B cell (primary cell): Measurements from ENCODE around the gene FOXP4. TPM values are rescaled to one million over a fixed set of nuclear protein-coding genes. Genes with fewer than 3 reads are reported as not detected.

ENCODE experiments used
- ATAC-seq: fragments of 200-7000 bp; cut with Tn5 transposase; one replicate; pipeline ENCODE4 v1.10.0; 2021; ENCODE audit warnings: low read depth, mild to moderate bottlenecking, moderate number of reproducible peaks, moderate library complexity
- CTCF ChIA-PET: fragments of 350-600 bp; sonication (Branson Sonifier 250); formaldehyde crosslinking; loops from one replicate; lab custom pipeline; 2021; ENCODE audit warnings: antibody characterized with exemption, inconsistent platforms; lab: Charles Lee
- POLR2A ChIA-PET: fragments of 350-600 bp; sonication (Branson Sonifier 250); formaldehyde crosslinking; loops from one replicate; lab custom pipeline; 2021; ENCODE audit warnings: antibody characterized with exemption; lab: Charles Lee
- DNase-seq: peaks from one replicate; pipeline ENCODE4 v3.0.0; 2013
- H2AFZ ChIP-seq: 2 replicates; pipeline ENCODE4 v1.6.1; 2012; ENCODE audit warnings: mild to moderate bottlenecking, low read depth, low read length; ENCODE audit not compliant: insufficient read depth, poor library complexity, severe bottlenecking
- H3K27ac ChIP-seq, 2 donors: 1 replicate in 1 of 2; 2 replicates in 1 of 2; pipeline ENCODE4 v1.5.1; 2012 to 2013; ENCODE audit warnings: low read length in 2 of 2, mild to moderate bottlenecking in 2 of 2, moderate library complexity in 1 of 2
- H3K27me3 ChIP-seq, 4 experiments: fragments of 200-600 bp in 1 of 4; sonication (generic) in 1 of 4; replicated peaks in 1 of 4; 1 replicate in 2 of 4; 2 replicates in 2 of 4; pipeline versions ENCODE4 v1.6.1 to v1.7.0; 2013 to 2016; ENCODE audit warnings: low read length in 3 of 4, mild to moderate bottlenecking in 2 of 4, mixed read lengths in 1 of 4, moderate library complexity in 1 of 4; ENCODE audit not compliant: insufficient read depth in 4 of 4, control insufficient read depth in 3 of 4; ENCODE audit errors: control extremely low read depth in 1 of 4
- H3K36me3 ChIP-seq, 2 experiments: replicated peaks in 1 of 2; 1 replicate in 1 of 2; 2 replicates in 1 of 2; pipeline versions ENCODE4 v1.6.1 to v1.7.1; 2013; ENCODE audit warnings: low read length in 1 of 2; ENCODE audit not compliant: insufficient read depth in 2 of 2, control insufficient read depth in 1 of 2; ENCODE audit errors: control extremely low read depth in 1 of 2, extremely low read depth in 1 of 2
- H3K4me1 ChIP-seq, 2 donors: fragments of 200-600 bp in 1 of 2; sonication (generic) in 1 of 2; 1 replicate in 1 of 2; 2 replicates in 1 of 2; pipeline versions ENCODE4 v1.5.1 to v1.6.1; 2013 to 2017; ENCODE audit warnings: low read length in 2 of 2; ENCODE audit not compliant: control insufficient read depth in 2 of 2, insufficient read depth in 2 of 2
- H3K4me2 ChIP-seq: replicated peaks from 2 replicates; pipeline ENCODE3; 2012; ENCODE audit warnings: mild to moderate bottlenecking, low read depth, low read length; ENCODE audit not compliant: poor library complexity, severe bottlenecking
- H3K4me3 ChIP-seq, 5 experiments: fragments of 200-600 bp in 1 of 5; sonication (generic) in 1 of 5; 1 replicate in 3 of 5; 2 replicates in 2 of 5; pipeline versions ENCODE4 v1.5.1 to v1.7.0; 2011 to 2016; ENCODE audit warnings: low read length in 4 of 5, mild to moderate bottlenecking in 4 of 5, low read depth in 2 of 5, control low read depth in 1 of 5, moderate library complexity in 1 of 5; ENCODE audit not compliant: insufficient read depth in 1 of 5; ENCODE audit errors: control extremely low read depth in 1 of 5, extremely low read depth in 1 of 5
- H3K79me2 ChIP-seq: fragments of 200-600 bp; sonication (generic); one replicate; pipeline ENCODE4 v1.6.0; 2016; ENCODE audit warnings: low read length; ENCODE audit not compliant: control insufficient read depth, insufficient read depth
- H3K9ac ChIP-seq: fragments of 200-600 bp; sonication (generic); 2 replicates; pipeline ENCODE4 v1.6.1; 2017; ENCODE audit warnings: mild to moderate bottlenecking, low read length, moderate library complexity
- H3K9me3 ChIP-seq, 3 donors: one replicate each; pipeline versions ENCODE4 v1.6.1 to v1.7.1; 2013; ENCODE audit warnings: low read length in 2 of 3; ENCODE audit not compliant: control insufficient read depth in 2 of 3, insufficient read depth in 1 of 3; ENCODE audit errors: control extremely low read depth in 1 of 3
- H4K20me1 ChIP-seq: 2 replicates; pipeline ENCODE4 v1.6.0; 2012; ENCODE audit warnings: mild to moderate bottlenecking, low read length; ENCODE audit not compliant: insufficient read depth, control insufficient read depth, poor library complexity, severe bottlenecking
- H3K27ac Mint-ChIP-seq: one replicate; pipeline ENCODE4 v1.8.0; 2021; ENCODE audit warnings: mixed read lengths
- H3K27me3 Mint-ChIP-seq: one replicate; pipeline ENCODE4 v1.8.0; 2021; ENCODE audit warnings: mixed read lengths
- H3K4me1 Mint-ChIP-seq: one replicate; pipeline ENCODE4 v1.8.0; 2021; ENCODE audit warnings: mixed read lengths
- H3K4me3 Mint-ChIP-seq: one replicate; pipeline ENCODE4 v1.8.0; 2021; ENCODE audit warnings: mixed read lengths
- H3K9me3 Mint-ChIP-seq: one replicate; pipeline ENCODE4 v1.8.0; 2022; ENCODE audit warnings: mixed read lengths; ENCODE audit not compliant: insufficient read depth
- EZH2 ChIP-seq: IDR thresholded peaks from 2 replicates; pipeline ENCODE4 v1.6.1; 2012; ENCODE audit warnings: borderline replicate concordance, low read depth, mild to moderate bottlenecking, moderate library complexity, low read length; ENCODE audit not compliant: insufficient read depth, poor library complexity, severe bottlenecking
- WGBS: methylation state at CpG from one replicate; pipeline ENCODE4 v1.1.5; 2013; ENCODE audit warnings: missing lambda C conversion rate; ENCODE audit not compliant: insufficient coverage; 5-methylcytosine and 5-hydroxymethylcytosine counted together
- intact Hi-C: fragments of 100-400 bp; cut with micrococcal nuclease; formaldehyde crosslinking; loops from one replicate; pipeline ENCODE4 v1.10.0; 2022
- polyA plus RNA-seq: library from polyadenylated mRNA; depleted of rRNA; stranded (reverse); fragments of >200 nt; gene quantifications from 2 replicates; pipeline ENCODE4 v1.2.3, GENCODE V29; 2012
- total RNA-seq, 2 donors: library from RNA; stranded (reverse); fragments of 120-200 nt in 1 of 2; gene quantifications; 1 replicate in 1 of 2; 2 replicates in 1 of 2; pipeline versions ENCODE4 v1.2.3 to v1.2.4, GENCODE V29; 2013 to 2022
- TF ChIP-seq, protein P1 (sequence below): fragments of 200-600 bp; IDR thresholded peaks from one replicate; pipeline ENCODE4 v1.8.0; 2022; ENCODE audit warnings: antibody characterized with exemption, mild to moderate bottlenecking

Gene FOXP4
- total and polyA plus RNA-seq, 2 donors (not counting 1 experiment from before 2014, with no cell fraction given) = 17.0 to 38.7 TPM

DNA sequence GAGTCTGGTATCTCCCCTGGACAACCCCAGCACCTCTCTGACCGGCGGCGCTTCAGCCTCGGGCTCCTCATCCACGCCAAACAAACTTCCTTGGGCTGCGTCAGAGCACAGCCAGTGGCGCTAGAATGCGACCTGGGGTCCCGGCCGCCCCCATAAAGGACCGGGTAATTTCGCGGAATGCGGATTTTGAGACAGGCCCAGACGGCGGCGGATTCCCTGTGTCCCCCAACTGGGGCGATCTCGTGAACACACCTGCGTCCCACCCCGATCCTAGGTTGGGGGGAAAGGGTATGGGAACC lies 1.6 kb downstream of the FOXP4 start:
- Mint-ChIP-seq H3K27me3 (no peaks in the 10 kb centered on the region), H3K4me1 (peaks cover 38% of the 10 kb centered on the region), H3K4me3 (peak overlapping the region; percentile 95), H3K9me3 (no peaks in the 10 kb centered on the region), H3K27ac (peak overlapping the region; percentile 91)
- H3K36me3 ChIP-seq = peaks cover 0 to 15% of the 10 kb centered on the region in 2 experiments
- DNase-seq = no peak
- peak overlapping the region; percentile 77 for H3K9ac ChIP-seq
- H4K20me1 ChIP-seq = peaks cover 57% of the 10 kb centered on the region
- intact Hi-C loops = loop anchor here (1.0 to 5.0 kb wide), 4 partner anchors 13 to 505 kb away; partner anchors contain the start of genes NFYA, OARD1 and TAF8
- H3K4me2 ChIP-seq = peak overlapping the region; percentile 96
- no peaks in the 10 kb centered on the region for H3K9me3 ChIP-seq
- TF ChIP-seq EZH2 = no peak
- TF ChIP-seq, protein P1, sequence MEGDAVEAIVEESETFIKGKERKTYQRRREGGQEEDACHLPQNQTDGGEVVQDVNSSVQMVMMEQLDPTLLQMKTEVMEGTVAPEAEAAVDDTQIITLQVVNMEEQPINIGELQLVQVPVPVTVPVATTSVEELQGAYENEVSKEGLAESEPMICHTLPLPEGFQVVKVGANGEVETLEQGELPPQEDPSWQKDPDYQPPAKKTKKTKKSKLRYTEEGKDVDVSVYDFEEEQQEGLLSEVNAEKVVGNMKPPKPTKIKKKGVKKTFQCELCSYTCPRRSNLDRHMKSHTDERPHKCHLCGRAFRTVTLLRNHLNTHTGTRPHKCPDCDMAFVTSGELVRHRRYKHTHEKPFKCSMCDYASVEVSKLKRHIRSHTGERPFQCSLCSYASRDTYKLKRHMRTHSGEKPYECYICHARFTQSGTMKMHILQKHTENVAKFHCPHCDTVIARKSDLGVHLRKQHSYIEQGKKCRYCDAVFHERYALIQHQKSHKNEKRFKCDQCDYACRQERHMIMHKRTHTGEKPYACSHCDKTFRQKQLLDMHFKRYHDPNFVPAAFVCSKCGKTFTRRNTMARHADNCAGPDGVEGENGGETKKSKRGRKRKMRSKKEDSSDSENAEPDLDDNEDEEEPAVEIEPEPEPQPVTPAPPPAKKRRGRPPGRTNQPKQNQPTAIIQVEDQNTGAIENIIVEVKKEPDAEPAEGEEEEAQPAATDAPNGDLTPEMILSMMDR = no peak
- ChIA-PET CTCF (interaction anchor here (0.8 to 1.6 kb wide), 5 partner anchors 9 to 147 kb away, joined by 3 to 6 read pairs (median 3); no protein-coding TSS in a partner anchor), POLR2A (interaction anchor here (1.4 to 2.9 kb wide), 2 partner anchors 16 to 55 kb away, joined by 4 to 10 read pairs; no protein-coding TSS in a partner anchor)
- H2AFZ ChIP-seq = peak overlapping the region; percentile 71
- peaks cover 25 to 39% of the 10 kb centered on the region in 2 donors for H3K4me1 ChIP-seq
- H3K27me3 ChIP-seq = peaks cover 0 to 3% (median 0%) of the 10 kb centered on the region in 4 experiments
- H3K27ac ChIP-seq = no peak overlapping the region
- ATAC-seq = no peak
- WGBS = under 1% methylated on average over 21 of the region's 21 CpGs
- peaks cover 60% of the 10 kb centered on the region for H3K79me2 ChIP-seq
- peak overlapping the region in 4 of 5 experiments; percentile 65 to 75 (median 72) for H3K4me3 ChIP-seq
